ENCODE results near the gene CEPT1. TPM values are rescaled to one million over a fixed set of nuclear protein-coding genes. Genes with fewer than 3 reads are reported as not detected.

Gene CEPT1
- total and polyA plus RNA-seq, 2 donors (not counting 3 experiments of a cell fraction or from before 2014, with no cell fraction given): 13.6 to 29.1 TPM

GRCh38 chr1:111219557-111220286, 79.7 kb downstream of the CEPT1 start:
- Histone ChIP-seq H3K27ac (ENCODE audit: insufficient read depth, low read depth, low read length) (no peak overlapping the region), H3K4me1 (ENCODE audit: control insufficient read depth, extremely low read depth, insufficient read depth, low read length) (no peaks in the 10 kb centered on the region), H4K20me1 (replicated peaks; ENCODE audit: control insufficient read depth, extremely low read depth, insufficient read depth, low read length) (no peaks in the 10 kb centered on the region), H3K9me3 (replicated peaks; ENCODE audit: control insufficient read depth, insufficient read depth, low read length) (no peaks in the 10 kb centered on the region), H3K36me3 (ENCODE audit: control insufficient read depth in 2 of 2, extremely low read depth in 1 of 2, insufficient read depth in 2 of 2, low read length in 2 of 2) (no peaks in the 10 kb centered on the region), H3K79me2 (ENCODE audit: control insufficient read depth, insufficient read depth, low read length) (no peaks in the 10 kb centered on the region), H2AFZ (ENCODE audit: low read depth, low read length) (no peak overlapping the region), H3K27me3 (ENCODE audit: control insufficient read depth in 2 of 2, insufficient read depth in 2 of 2, low read length in 2 of 2) (peaks cover 5 to 7% of the 10 kb centered on the region in 2 experiments), H3K4me2 (ENCODE audit: insufficient read depth, low read length) (no peak overlapping the region), H3K9ac (replicated peaks; ENCODE audit: extremely low read depth, insufficient read depth, low read length) (no peak overlapping the region), H3K4me3 (replicated peaks in 1 of 3; ENCODE audit: insufficient read depth in 1 of 3, low read depth in 1 of 3, low read length in 3 of 3) (no peak overlapping the region), H3K9me1 (replicated peaks; ENCODE audit: control insufficient read depth, extremely low read depth, insufficient read depth, low read length) (no peaks in the 10 kb centered on the region)
- DNase-seq (ENCODE audit: low read depth, low spot score): no peak
- POLR2A ChIA-PET: no interaction called here
- FAIRE-seq: no peak
- dilution Hi-C loops (cut with MboI; ENCODE audit: extremely low pct_ligation_motif_present, low sequenced_read_pairs): no loop called here
- no peak for TF ChIP-seq GATA2 (IDR thresholded peaks at IDR 0.05; ENCODE audit: insufficient read depth, insufficient read length, low read depth, low read length)
- no peak for TF ChIP-seq POLR2A (IDR thresholded peaks at IDR 0.05; ENCODE audit: low read depth, low read length)
- TF ChIP-seq EZH2 (IDR thresholded peaks at IDR 0.05; ENCODE audit: borderline replicate concordance, low read depth, low read length, severe bottlenecking): no peak
- TF ChIP-seq MYC (IDR thresholded peaks at IDR 0.05; ENCODE audit: low read depth, low read length): no peak
- no peak for TF ChIP-seq FOS (IDR thresholded peaks at IDR 0.05; ENCODE audit: borderline replicate concordance, insufficient read depth, low read length)
- no peak for TF ChIP-seq POLR2AphosphoS5 (IDR thresholded peaks at IDR 0.05; ENCODE audit: insufficient read depth, low read depth, low read length)
- TF ChIP-seq CTCF (IDR thresholded peaks at IDR 0.05; ENCODE audit: extremely low read depth in 1 of 2, insufficient read depth in 1 of 2, low read depth in 1 of 2, low read length in 2 of 2): no peak
- no peak for TF ChIP-seq MAX (IDR thresholded peaks at IDR 0.05; ENCODE audit: insufficient read depth, insufficient read length)
- TF ChIP-seq JUN (IDR thresholded peaks at IDR 0.05; ENCODE audit: borderline replicate concordance, insufficient read depth, insufficient read length, low read depth): no peak
- BruUV-seq (replicated peaks): no TSS peak
- CTCF ChIA-PET: interaction anchor here (1.2 to 7.4 kb wide), 5 partner anchors 18 to 554 kb away, joined by 3 to 266 read pairs (median 5); no protein-coding TSS in a partner anchor
- intact Hi-C loops (cut with micrococcal nuclease): no loop called here

Data from endothelial cell of umbilical vein (primary cell).